ENCODE results near the gene EXOC4. TPM values are rescaled to one million over a fixed set of nuclear protein-coding genes. Genes with fewer than 3 reads are reported as not detected.
"Not testable (repeated sequence)": the region's sequence is repeated elsewhere in the genome, so short reads cannot be mapped to it uniquely, and the experiment has no call there.

EXOC4 gene
- polyA plus RNA-seq, 2 donors, result 11.1 to 19.0 TPM

DNA sequence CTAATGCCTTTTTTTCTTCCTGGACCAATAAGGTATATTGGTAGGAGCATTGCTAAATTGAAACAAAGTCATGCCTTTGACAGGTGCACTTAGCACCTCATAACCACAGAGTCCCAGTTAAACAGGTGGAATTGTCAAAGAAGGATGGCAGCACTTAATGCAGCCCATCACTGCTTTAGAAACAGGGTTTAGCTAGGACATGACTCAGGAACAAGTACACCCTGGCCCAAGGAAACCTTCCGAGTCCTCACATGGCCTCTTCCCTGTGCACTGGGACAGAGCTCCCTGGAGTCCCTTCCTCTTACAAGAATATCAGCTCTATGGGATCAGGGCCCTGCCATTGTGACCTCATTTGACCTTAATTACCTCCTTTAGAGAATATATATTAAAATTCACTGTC is 382.7 kb downstream of the EXOC4 start:
- Histone ChIP-seq H3K36me3 (ENCODE audit: control insufficient read depth in 2 of 2, insufficient read depth in 2 of 2, low read length in 1 of 2) (no peaks in the 10 kb centered on the region), H3K4me1 (ENCODE audit: control insufficient read depth in 2 of 2, insufficient read depth in 2 of 2, low read length in 1 of 2) (no peaks in the 10 kb centered on the region), H3K27ac (ENCODE audit: low read depth in 2 of 2, low read length in 1 of 2) (no peak overlapping the region), H3K9me3 (ENCODE audit: control insufficient read depth in 2 of 2, insufficient read depth in 1 of 2, low read depth in 1 of 2, low read length in 1 of 2) (no peaks in the 10 kb centered on the region), H3K27me3 (ENCODE audit: control insufficient read depth in 1 of 2, insufficient read depth in 2 of 2, low read length in 2 of 2) (no peaks in the 10 kb centered on the region), H3K4me3 (ENCODE audit: low read depth in 1 of 2, low read length in 2 of 2) (no peak overlapping the region)
- 75 to 79% methylated on average over 1 of the region's 1 CpG for WGBS, 2 donors

- H3K4me1 ChIP-seq (ENCODE audit: control insufficient read depth in 2 of 2, insufficient read depth in 2 of 2, low read length in 1 of 2), result no peaks in the 10 kb centered on the region
- H3K27me3 ChIP-seq (ENCODE audit: control insufficient read depth in 1 of 2, insufficient read depth in 2 of 2, low read length in 2 of 2), result no peaks in the 10 kb centered on the region
- 95 to 98% methylated on average over 5 of the region's 5 CpGs for WGBS, 2 donors
- H3K9me3 ChIP-seq (ENCODE audit: control insufficient read depth in 2 of 2, insufficient read depth in 1 of 2, low read depth in 1 of 2, low read length in 1 of 2), result no peaks in the 10 kb centered on the region
- H3K4me3 ChIP-seq (ENCODE audit: low read depth in 1 of 2, low read length in 2 of 2), result no peak overlapping the region
- no peak overlapping the region for H3K27ac ChIP-seq (ENCODE audit: low read depth in 2 of 2, low read length in 1 of 2)
- H3K36me3 ChIP-seq (ENCODE audit: control insufficient read depth in 2 of 2, insufficient read depth in 2 of 2, low read length in 1 of 2), result no peaks in the 10 kb centered on the region
Observed at GRCh38 chr7:133638857-133639256, 386.0 kb downstream of the EXOC4 start.

DNA sequence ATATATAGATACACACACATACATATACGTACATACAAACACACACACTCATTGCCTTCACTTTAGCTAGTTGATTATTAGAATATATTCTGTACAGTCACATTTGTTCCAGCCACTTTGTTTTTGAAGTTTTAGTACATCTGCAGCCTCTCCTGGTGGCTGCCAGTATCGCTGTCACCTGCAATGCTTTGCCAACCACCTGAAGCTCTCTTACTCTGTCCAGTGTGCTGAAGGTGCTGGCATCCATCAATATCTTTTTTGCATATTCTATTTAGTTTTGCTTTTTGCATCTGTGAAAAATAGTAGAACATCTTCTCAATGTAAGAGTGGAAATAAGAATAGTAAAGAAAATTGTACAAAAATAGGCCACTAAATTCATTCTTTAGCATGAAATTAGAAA is 388.6 kb downstream of the EXOC4 start:
- H3K27me3 ChIP-seq (ENCODE audit: control insufficient read depth in 1 of 2, insufficient read depth in 2 of 2, low read length in 2 of 2), result no peaks in the 10 kb centered on the region
- no peaks in the 10 kb centered on the region for H3K9me3 ChIP-seq (ENCODE audit: control insufficient read depth in 2 of 2, insufficient read depth in 1 of 2, low read depth in 1 of 2, low read length in 1 of 2)
- no peaks in the 10 kb centered on the region for H3K36me3 ChIP-seq (ENCODE audit: control insufficient read depth in 2 of 2, insufficient read depth in 2 of 2, low read length in 1 of 2)
- 85 to 94% methylated on average over 2 of the region's 2 CpGs for WGBS, 2 donors
- no peak overlapping the region for H3K27ac ChIP-seq (ENCODE audit: low read depth in 2 of 2, low read length in 1 of 2)
- no peaks in the 10 kb centered on the region for H3K4me1 ChIP-seq (ENCODE audit: control insufficient read depth in 2 of 2, insufficient read depth in 2 of 2, low read length in 1 of 2)
- no peak overlapping the region for H3K4me3 ChIP-seq (ENCODE audit: low read depth in 1 of 2, low read length in 2 of 2)

GRCh38 chr7:133642907-133643306 is 390.0 kb downstream of the EXOC4 start:
- Histone ChIP-seq H3K4me3 (ENCODE audit: low read depth in 1 of 2, low read length in 2 of 2) (no peak overlapping the region), H3K27me3 (ENCODE audit: control insufficient read depth in 1 of 2, insufficient read depth in 2 of 2, low read length in 2 of 2) (no peaks in the 10 kb centered on the region), H3K36me3 (ENCODE audit: control insufficient read depth in 2 of 2, insufficient read depth in 2 of 2, low read length in 1 of 2) (no peaks in the 10 kb centered on the region), H3K9me3 (ENCODE audit: control insufficient read depth in 2 of 2, insufficient read depth in 1 of 2, low read depth in 1 of 2, low read length in 1 of 2) (no peaks in the 10 kb centered on the region), H3K27ac (ENCODE audit: low read depth in 2 of 2, low read length in 1 of 2) (no peak overlapping the region), H3K4me1 (ENCODE audit: control insufficient read depth in 2 of 2, insufficient read depth in 2 of 2, low read length in 1 of 2) (no peaks in the 10 kb centered on the region)
- 52 to 87% methylated on average over 2 of the region's 2 CpGs for WGBS, 2 donors

- not testable (repeated sequence) for H3K4me1 ChIP-seq (ENCODE audit: control insufficient read depth in 2 of 2, insufficient read depth in 2 of 2, low read length in 1 of 2); H3K36me3 ChIP-seq (ENCODE audit: control insufficient read depth in 2 of 2, insufficient read depth in 2 of 2, low read length in 1 of 2); H3K27me3 ChIP-seq (ENCODE audit: control insufficient read depth in 1 of 2, insufficient read depth in 2 of 2, low read length in 2 of 2); H3K4me3 ChIP-seq (ENCODE audit: low read depth in 1 of 2, low read length in 2 of 2); H3K9me3 ChIP-seq (ENCODE audit: control insufficient read depth in 2 of 2, insufficient read depth in 1 of 2, low read depth in 1 of 2, low read length in 1 of 2); H3K27ac ChIP-seq (ENCODE audit: low read depth in 2 of 2, low read length in 1 of 2)
- WGBS, 2 donors, result 79 to 94% methylated on average over 5 of the region's 5 CpGs
Observed at GRCh38 chr7:133643652-133644051, 390.8 kb downstream of the EXOC4 start.

DNA sequence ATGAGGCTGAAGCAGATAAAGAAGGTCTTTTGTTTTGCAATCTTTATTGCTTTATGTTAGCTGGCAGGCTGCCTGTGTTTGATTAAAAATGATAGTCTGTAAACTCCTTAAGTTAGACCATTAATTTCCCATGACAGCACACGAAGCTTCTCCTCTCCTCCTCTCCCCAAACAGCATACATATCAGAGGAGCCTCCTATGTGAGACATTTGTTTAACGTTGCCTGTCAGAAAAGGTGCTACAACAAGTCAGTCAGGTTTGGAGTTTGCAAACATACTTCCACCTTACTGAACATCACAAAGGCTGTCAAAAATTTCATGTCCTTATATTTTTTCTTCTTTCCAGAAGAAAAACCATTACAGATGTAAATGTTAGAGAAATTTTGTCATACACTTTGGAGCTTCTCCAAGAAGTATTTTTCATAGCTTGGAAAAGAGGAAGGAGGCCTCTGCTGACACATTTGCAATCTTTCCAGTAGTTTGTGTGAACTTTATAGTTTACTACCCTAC is 393.1 kb downstream of the EXOC4 start:
- Histone ChIP-seq H3K4me3 (ENCODE audit: low read depth in 1 of 2, low read length in 2 of 2) (no peak overlapping the region), H3K27me3 (ENCODE audit: control insufficient read depth in 1 of 2, insufficient read depth in 2 of 2, low read length in 2 of 2) (no peaks in the 10 kb centered on the region), H3K9me3 (ENCODE audit: control insufficient read depth in 2 of 2, insufficient read depth in 1 of 2, low read depth in 1 of 2, low read length in 1 of 2) (no peaks in the 10 kb centered on the region), H3K4me1 (ENCODE audit: control insufficient read depth in 2 of 2, insufficient read depth in 2 of 2, low read length in 1 of 2) (no peaks in the 10 kb centered on the region), H3K36me3 (ENCODE audit: control insufficient read depth in 2 of 2, insufficient read depth in 2 of 2, low read length in 1 of 2) (no peaks in the 10 kb centered on the region), H3K27ac (ENCODE audit: low read depth in 2 of 2, low read length in 1 of 2) (no peak overlapping the region)
- WGBS, 2 donors, result 18 to 27% methylated on average over 2 of the region's 2 CpGs

- H3K36me3 ChIP-seq (ENCODE audit: control insufficient read depth in 2 of 2, insufficient read depth in 2 of 2, low read length in 1 of 2), result no peaks in the 10 kb centered on the region
- H3K4me3 ChIP-seq (ENCODE audit: low read depth in 1 of 2, low read length in 2 of 2), result no peak overlapping the region
- H3K27me3 ChIP-seq (ENCODE audit: control insufficient read depth in 1 of 2, insufficient read depth in 2 of 2, low read length in 2 of 2), result no peaks in the 10 kb centered on the region
- no peaks in the 10 kb centered on the region for H3K9me3 ChIP-seq (ENCODE audit: control insufficient read depth in 2 of 2, insufficient read depth in 1 of 2, low read depth in 1 of 2, low read length in 1 of 2)
- 93 to 96% methylated on average over 7 of the region's 7 CpGs for WGBS, 2 donors
- no peaks in the 10 kb centered on the region for H3K4me1 ChIP-seq (ENCODE audit: control insufficient read depth in 2 of 2, insufficient read depth in 2 of 2, low read length in 1 of 2)
- H3K27ac ChIP-seq (ENCODE audit: low read depth in 2 of 2, low read length in 1 of 2), result no peak overlapping the region
Observed at GRCh38 chr7:133646472-133647315, 393.8 kb downstream of the EXOC4 start.

DNA sequence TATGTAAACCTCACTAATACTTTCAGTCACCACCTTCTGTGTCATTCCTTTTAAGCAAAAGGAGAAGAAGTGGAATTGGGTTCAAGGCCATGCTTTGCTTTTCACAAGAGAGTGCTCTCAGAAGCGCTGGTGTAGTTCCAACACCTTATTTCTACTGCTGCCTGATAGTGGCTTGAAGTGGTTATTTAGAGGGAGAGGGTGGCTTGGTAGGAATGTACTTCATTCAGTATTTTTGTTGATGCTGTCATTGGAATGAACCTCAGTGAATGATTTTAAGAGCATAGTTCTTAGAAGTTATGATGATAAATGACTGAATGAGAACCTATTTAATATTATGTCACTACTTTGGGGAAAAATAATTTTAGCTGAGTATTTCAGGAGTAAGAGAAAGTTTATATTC is 396.7 kb downstream of the EXOC4 start:
- Histone ChIP-seq H3K9me3 (ENCODE audit: control insufficient read depth in 2 of 2, insufficient read depth in 1 of 2, low read depth in 1 of 2, low read length in 1 of 2) (no peaks in the 10 kb centered on the region), H3K27ac (ENCODE audit: low read depth in 2 of 2, low read length in 1 of 2) (no peak overlapping the region), H3K36me3 (ENCODE audit: control insufficient read depth in 2 of 2, insufficient read depth in 2 of 2, low read length in 1 of 2) (no peaks in the 10 kb centered on the region), H3K4me3 (ENCODE audit: low read depth in 1 of 2, low read length in 2 of 2) (no peak overlapping the region), H3K4me1 (ENCODE audit: control insufficient read depth in 2 of 2, insufficient read depth in 2 of 2, low read length in 1 of 2) (no peaks in the 10 kb centered on the region), H3K27me3 (ENCODE audit: control insufficient read depth in 1 of 2, insufficient read depth in 2 of 2, low read length in 2 of 2) (no peaks in the 10 kb centered on the region)
- WGBS, 2 donors, result 76 to 94% methylated on average over 1 of the region's 1 CpG

DNA sequence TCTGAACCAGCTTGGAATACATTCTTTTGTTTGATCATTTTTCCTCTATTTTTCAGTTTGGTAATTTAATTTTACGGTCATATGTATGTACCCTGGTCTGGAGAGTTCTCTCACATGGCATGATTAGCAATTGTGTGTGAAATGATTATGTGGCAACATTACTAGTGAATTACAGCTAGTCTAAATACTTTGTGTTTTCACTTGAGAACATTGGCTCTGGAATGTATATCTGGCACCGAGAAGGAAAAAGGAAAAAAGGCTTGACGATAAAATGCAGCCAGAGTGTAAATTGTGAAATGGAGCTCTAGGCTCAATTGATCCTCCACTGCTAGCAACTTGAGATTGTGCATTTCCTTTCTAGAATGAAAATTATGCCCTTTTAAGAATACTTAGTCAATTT is 397.2 kb downstream of the EXOC4 start:
- WGBS, 2 donors, result 46 to 54% methylated on average over 3 of the region's 3 CpGs
- no peaks in the 10 kb centered on the region for H3K4me1 ChIP-seq (ENCODE audit: control insufficient read depth in 2 of 2, insufficient read depth in 2 of 2, low read length in 1 of 2)
- no peaks in the 10 kb centered on the region for H3K9me3 ChIP-seq (ENCODE audit: control insufficient read depth in 2 of 2, insufficient read depth in 1 of 2, low read depth in 1 of 2, low read length in 1 of 2)
- no peaks in the 10 kb centered on the region for H3K27me3 ChIP-seq (ENCODE audit: control insufficient read depth in 1 of 2, insufficient read depth in 2 of 2, low read length in 2 of 2)
- H3K4me3 ChIP-seq (ENCODE audit: low read depth in 1 of 2, low read length in 2 of 2), result no peak overlapping the region
- H3K27ac ChIP-seq (ENCODE audit: low read depth in 2 of 2, low read length in 1 of 2), result no peak overlapping the region
- no peaks in the 10 kb centered on the region for H3K36me3 ChIP-seq (ENCODE audit: control insufficient read depth in 2 of 2, insufficient read depth in 2 of 2, low read length in 1 of 2)
